Measurements from ENCODE around the gene VPS25. TPM values are rescaled to one million over a fixed set of nuclear protein-coding genes. Genes with fewer than 3 reads are reported as not detected.
A peak's percentile ranks its signal among the peaks of the same experiment; 100 is the strongest.

Gene VPS25
- total and polyA plus RNA-seq, 2 donors from 2014 or later, result 85.2 to 112 TPM

DNA sequence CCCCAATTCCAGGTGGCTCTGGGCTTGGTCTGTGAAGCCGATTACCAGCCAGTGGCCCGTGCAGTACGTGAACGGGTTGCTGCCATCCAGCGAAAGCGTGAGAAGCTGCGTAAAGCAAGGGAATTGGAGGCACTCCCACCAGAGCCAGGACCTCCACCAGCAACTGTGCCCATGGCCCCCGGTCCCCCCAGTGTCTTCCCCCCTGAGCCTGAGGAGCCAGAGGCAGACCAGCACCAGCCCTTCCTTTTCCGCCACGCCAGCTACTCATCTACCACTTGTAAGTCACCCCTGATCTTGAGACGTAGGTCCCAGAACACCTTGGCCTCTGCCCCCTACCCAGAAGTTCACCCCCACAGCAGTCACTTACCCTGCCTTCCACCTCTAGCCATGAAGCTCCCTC lies 14.0 kb downstream of the VPS25 start:
- peaks cover 0 to 8% (median 0%) of the 10 kb centered on the region in 3 donors for H3K36me3 ChIP-seq (ENCODE audit: control insufficient read depth in 2 of 3, insufficient read depth in 3 of 3, low read length in 3 of 3)
- TF ChIP-seq, protein P1, sequence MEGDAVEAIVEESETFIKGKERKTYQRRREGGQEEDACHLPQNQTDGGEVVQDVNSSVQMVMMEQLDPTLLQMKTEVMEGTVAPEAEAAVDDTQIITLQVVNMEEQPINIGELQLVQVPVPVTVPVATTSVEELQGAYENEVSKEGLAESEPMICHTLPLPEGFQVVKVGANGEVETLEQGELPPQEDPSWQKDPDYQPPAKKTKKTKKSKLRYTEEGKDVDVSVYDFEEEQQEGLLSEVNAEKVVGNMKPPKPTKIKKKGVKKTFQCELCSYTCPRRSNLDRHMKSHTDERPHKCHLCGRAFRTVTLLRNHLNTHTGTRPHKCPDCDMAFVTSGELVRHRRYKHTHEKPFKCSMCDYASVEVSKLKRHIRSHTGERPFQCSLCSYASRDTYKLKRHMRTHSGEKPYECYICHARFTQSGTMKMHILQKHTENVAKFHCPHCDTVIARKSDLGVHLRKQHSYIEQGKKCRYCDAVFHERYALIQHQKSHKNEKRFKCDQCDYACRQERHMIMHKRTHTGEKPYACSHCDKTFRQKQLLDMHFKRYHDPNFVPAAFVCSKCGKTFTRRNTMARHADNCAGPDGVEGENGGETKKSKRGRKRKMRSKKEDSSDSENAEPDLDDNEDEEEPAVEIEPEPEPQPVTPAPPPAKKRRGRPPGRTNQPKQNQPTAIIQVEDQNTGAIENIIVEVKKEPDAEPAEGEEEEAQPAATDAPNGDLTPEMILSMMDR (IDR thresholded peaks at IDR 0.05; ENCODE audit: borderline replicate concordance, extremely low read depth, insufficient read depth), result no peak
- peak overlapping the region; percentile 6 to 23 for H3K27ac ChIP-seq (ENCODE audit: low read depth in 2 of 2, low read length in 2 of 2)
- H3K4me1 ChIP-seq (ENCODE audit: control insufficient read depth in 2 of 3, insufficient read depth in 2 of 3, low read depth in 1 of 3, low read length in 3 of 3), result peaks cover 0 to 6% (median 2%) of the 10 kb centered on the region in 3 donors
- H3K4me3 ChIP-seq (ENCODE audit: low read length in 3 of 3), result no peak overlapping the region
- H3K9ac ChIP-seq (ENCODE audit: low read length in 3 of 3), result no peak overlapping the region
- intact Hi-C loops (cut with DNase I), result no loop called here
- FAIRE-seq (no peak), DNase-seq (peak in 1 of 5 donors; percentile 51)
- H3K9me3 ChIP-seq (ENCODE audit: control insufficient read depth in 2 of 3, insufficient read depth in 1 of 3, low read length in 3 of 3), result no peaks in the 10 kb centered on the region
- peaks cover 35% of the 10 kb centered on the region for H3K27me3 ChIP-seq (ENCODE audit: control insufficient read depth, insufficient read depth, low read length)

DNA sequence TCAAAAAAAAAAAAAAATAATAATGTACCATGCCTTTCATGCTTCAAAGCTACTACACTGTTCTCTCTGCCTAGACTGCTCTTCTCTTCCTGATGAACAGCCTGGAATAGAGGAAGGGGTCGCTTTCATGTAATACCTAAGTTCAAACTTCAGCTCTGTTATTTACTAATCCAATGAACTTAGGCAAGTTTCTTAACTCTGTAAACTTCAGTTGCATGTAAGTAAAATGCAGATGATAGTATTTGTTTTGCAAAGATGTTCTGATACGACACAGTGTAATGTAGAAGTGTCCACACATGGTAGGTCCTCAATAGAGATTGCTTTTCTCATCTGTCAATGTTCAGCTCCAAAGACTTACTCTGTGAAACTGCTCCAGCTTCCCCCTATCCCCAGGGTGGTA lies 18.7 kb downstream of the VPS25 start:
- Histone ChIP-seq H3K36me3 (ENCODE audit: control insufficient read depth in 2 of 3, insufficient read depth in 3 of 3, low read length in 3 of 3) (peaks cover 0 to 4% (median 0%) of the 10 kb centered on the region in 3 donors), H3K4me1 (ENCODE audit: control insufficient read depth in 2 of 3, insufficient read depth in 2 of 3, low read depth in 1 of 3, low read length in 3 of 3) (peaks cover 0 to 11% (median 7%) of the 10 kb centered on the region in 3 donors), H3K9me3 (ENCODE audit: control insufficient read depth in 2 of 3, insufficient read depth in 1 of 3, low read length in 3 of 3) (no peaks in the 10 kb centered on the region), H3K27me3 (ENCODE audit: control insufficient read depth, insufficient read depth, low read length) (no peaks in the 10 kb centered on the region), H3K9ac (ENCODE audit: low read length in 3 of 3) (no peak overlapping the region), H3K27ac (ENCODE audit: low read depth in 2 of 2, low read length in 2 of 2) (no peak overlapping the region), H3K4me3 (ENCODE audit: low read length in 3 of 3) (no peak overlapping the region)
- no peak for FAIRE-seq
- intact Hi-C loops (cut with DNase I), result no loop called here
- no peak for DNase-seq
- TF ChIP-seq, protein P1 (IDR thresholded peaks at IDR 0.05; ENCODE audit: borderline replicate concordance, extremely low read depth, insufficient read depth), result no peak

DNA sequence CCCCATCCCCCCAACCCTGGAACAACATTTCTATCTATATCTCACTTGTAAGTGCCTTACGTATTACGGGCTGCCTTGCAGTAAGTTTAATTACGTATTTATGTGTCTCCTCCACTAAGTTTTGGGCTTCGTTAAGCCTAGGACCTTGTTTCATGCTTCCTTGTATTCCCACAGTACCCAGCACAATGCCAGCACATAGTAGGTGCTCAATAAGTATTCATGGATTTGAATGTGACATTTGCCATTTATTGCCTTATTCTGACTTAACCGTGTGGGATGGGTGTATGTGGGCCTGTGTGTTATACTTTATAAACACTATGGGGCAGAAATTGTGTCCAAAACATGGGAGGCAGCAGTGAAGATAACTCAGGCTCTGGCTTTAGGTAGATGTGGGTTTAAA lies 19.3 kb downstream of the VPS25 start:
- H3K4me1 ChIP-seq (ENCODE audit: control insufficient read depth in 2 of 3, insufficient read depth in 2 of 3, low read depth in 1 of 3, low read length in 3 of 3), result peaks cover 0 to 13% (median 7%) of the 10 kb centered on the region in 3 donors
- no peak overlapping the region for H3K27ac ChIP-seq (ENCODE audit: low read depth in 2 of 2, low read length in 2 of 2)
- no peaks in the 10 kb centered on the region for H3K36me3 ChIP-seq (ENCODE audit: control insufficient read depth in 2 of 3, insufficient read depth in 3 of 3, low read length in 3 of 3)
- no peaks in the 10 kb centered on the region for H3K27me3 ChIP-seq (ENCODE audit: control insufficient read depth, insufficient read depth, low read length)
- FAIRE-seq (no peak), DNase-seq (no peak)
- H3K9me3 ChIP-seq (ENCODE audit: control insufficient read depth in 2 of 3, insufficient read depth in 1 of 3, low read length in 3 of 3), result no peaks in the 10 kb centered on the region
- H3K9ac ChIP-seq (ENCODE audit: low read length in 3 of 3), result no peak overlapping the region
- intact Hi-C loops (cut with DNase I), result no loop called here
- TF ChIP-seq, protein P1 (IDR thresholded peaks at IDR 0.05; ENCODE audit: borderline replicate concordance, extremely low read depth, insufficient read depth), result no peak
- H3K4me3 ChIP-seq (ENCODE audit: low read length in 3 of 3), result no peak overlapping the region

- TF ChIP-seq, protein P1 (IDR thresholded peaks at IDR 0.05; ENCODE audit: borderline replicate concordance, extremely low read depth, insufficient read depth), result no peak
- Histone ChIP-seq H3K9ac (ENCODE audit: low read length in 3 of 3) (no peak overlapping the region), H3K27ac (ENCODE audit: low read depth in 2 of 2, low read length in 2 of 2) (peak overlapping the region; percentile 33 to 90), H3K4me1 (ENCODE audit: control insufficient read depth in 2 of 3, insufficient read depth in 2 of 3, low read depth in 1 of 3, low read length in 3 of 3) (peaks cover 0 to 21% (median 13%) of the 10 kb centered on the region in 3 donors), H3K4me3 (ENCODE audit: low read length in 3 of 3) (no peak overlapping the region), H3K36me3 (ENCODE audit: control insufficient read depth in 2 of 3, insufficient read depth in 3 of 3, low read length in 3 of 3) (no peaks in the 10 kb centered on the region), H3K27me3 (ENCODE audit: control insufficient read depth, insufficient read depth, low read length) (no peaks in the 10 kb centered on the region), H3K9me3 (ENCODE audit: control insufficient read depth in 2 of 3, insufficient read depth in 1 of 3, low read length in 3 of 3) (no peaks in the 10 kb centered on the region)
- FAIRE-seq, result no peak
- intact Hi-C loops (cut with DNase I), result no loop called here
- DNase-seq, result no peak
Measured at GRCh38 chr17:42795061-42795460, 21.8 kb downstream of the VPS25 start.

Measured in kidney (tissue), 14 donors.